Measurements from ENCODE around the gene PCDHB11.

GRCh38 chr5:141236516-141237313 lies 37.3 kb downstream of the PCDHB11 start:
- no peak for TF ChIP-seq CREB1 (IDR thresholded peaks at IDR 0.05)
- no peak for TF ChIP-seq POLR2A (IDR thresholded peaks at IDR 0.05; ENCODE audit: control extremely low read depth in 1 of 2, low read depth in 2 of 2, low read length in 2 of 2)
- TF ChIP-seq EZH2 (IDR thresholded peaks at IDR 0.05; ENCODE audit: low read depth, low read length, severe bottlenecking): no peak
